ENCODE measurements around the gene ITPKB.

DNA sequence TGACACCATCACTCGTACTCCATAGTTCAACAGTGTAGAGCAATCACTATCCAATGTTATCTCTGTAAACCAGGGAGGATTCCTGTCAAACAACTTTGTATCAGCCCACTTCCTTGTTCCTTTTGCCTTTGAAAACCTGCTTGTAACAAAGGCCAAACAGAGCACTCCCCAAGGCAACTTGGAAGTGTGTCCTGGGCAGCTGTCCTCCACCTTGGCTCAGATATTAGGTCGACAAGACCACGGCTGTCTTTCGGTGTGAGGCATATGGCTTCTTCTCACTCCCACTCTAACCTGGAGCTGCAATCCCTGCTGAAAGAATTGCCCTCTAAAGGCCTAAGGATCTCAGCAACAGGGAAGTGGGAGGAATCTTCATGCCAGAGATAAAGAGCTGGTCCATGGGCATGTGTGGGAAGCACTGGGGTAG is 66.7 kb downstream of the ITPKB start:
- no peak for TF ChIP-seq EZH2phosphoT487 (IDR thresholded peaks at IDR 0.05; ENCODE audit: borderline replicate concordance, low read length)
- TF ChIP-seq EZH2 (IDR thresholded peaks at IDR 0.05; ENCODE audit: low read length, unreplicated experiment): no peak
- no peak for TF ChIP-seq CTCF (conservative IDR thresholded peaks at IDR 0.05; ENCODE audit: low read depth, low read length)

Measured in PC-3 (cell line).